ENCODE measurements around the gene ZNF607. TPM values are rescaled to one million over a fixed set of nuclear protein-coding genes. Genes with fewer than 3 reads are reported as not detected.

Gene ZNF607
- total RNA-seq, 1 donor from 2014 or later = 3.9 TPM

GRCh38 chr19:37655689-37656371 is 63.7 kb downstream of the ZNF607 start:
- peak; percentile 28 for DNase-seq (ENCODE audit: low read depth)
- Histone ChIP-seq H3K4me3 (ENCODE audit: low read depth, low read length) (peak overlapping the region; percentile 69), H3K36me3 (ENCODE audit: control insufficient read depth, insufficient read depth, low read length) (no peaks in the 10 kb centered on the region), H3K27me3 (ENCODE audit: control insufficient read depth, insufficient read depth, low read length) (no peaks in the 10 kb centered on the region)
- TF ChIP-seq, protein P1, sequence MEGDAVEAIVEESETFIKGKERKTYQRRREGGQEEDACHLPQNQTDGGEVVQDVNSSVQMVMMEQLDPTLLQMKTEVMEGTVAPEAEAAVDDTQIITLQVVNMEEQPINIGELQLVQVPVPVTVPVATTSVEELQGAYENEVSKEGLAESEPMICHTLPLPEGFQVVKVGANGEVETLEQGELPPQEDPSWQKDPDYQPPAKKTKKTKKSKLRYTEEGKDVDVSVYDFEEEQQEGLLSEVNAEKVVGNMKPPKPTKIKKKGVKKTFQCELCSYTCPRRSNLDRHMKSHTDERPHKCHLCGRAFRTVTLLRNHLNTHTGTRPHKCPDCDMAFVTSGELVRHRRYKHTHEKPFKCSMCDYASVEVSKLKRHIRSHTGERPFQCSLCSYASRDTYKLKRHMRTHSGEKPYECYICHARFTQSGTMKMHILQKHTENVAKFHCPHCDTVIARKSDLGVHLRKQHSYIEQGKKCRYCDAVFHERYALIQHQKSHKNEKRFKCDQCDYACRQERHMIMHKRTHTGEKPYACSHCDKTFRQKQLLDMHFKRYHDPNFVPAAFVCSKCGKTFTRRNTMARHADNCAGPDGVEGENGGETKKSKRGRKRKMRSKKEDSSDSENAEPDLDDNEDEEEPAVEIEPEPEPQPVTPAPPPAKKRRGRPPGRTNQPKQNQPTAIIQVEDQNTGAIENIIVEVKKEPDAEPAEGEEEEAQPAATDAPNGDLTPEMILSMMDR (IDR thresholded peaks at IDR 0.05; ENCODE audit: insufficient read depth, low read length, poor library complexity, severe bottlenecking) = no peak

DNA sequence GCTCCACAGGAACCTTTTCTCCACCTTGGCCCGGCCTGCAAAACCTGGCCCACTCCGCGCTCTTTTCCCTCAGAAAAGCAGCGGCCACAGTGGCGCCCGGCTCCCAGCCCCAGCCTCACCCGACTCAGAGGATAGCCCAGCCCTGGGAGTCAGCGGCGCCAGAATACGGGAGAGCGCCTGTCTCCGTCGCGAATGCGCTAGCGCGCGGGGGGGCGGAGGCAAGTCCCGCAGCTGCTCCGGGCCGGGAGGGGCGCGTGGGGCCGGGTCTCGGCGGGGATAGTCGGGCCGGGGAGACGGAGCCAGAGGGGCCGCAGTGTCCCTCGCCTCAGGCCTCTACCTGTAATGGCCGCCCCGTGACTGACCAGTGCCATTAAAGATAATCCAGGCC is 64.3 kb downstream of the ZNF607 start, which contains the start of gene ZFP30:
TSS of gene ZFP30 (minus strand) at position 165 of the 388 bp plus-strand sequence. CDS start 7,643 bp downstream, outside the sequence.
- TF ChIP-seq, protein P1 (IDR thresholded peaks at IDR 0.05; ENCODE audit: insufficient read depth, low read length, poor library complexity, severe bottlenecking) = no peak
- Histone ChIP-seq H3K4me3 (ENCODE audit: low read depth, low read length) (peak within 1 kb of the TSS; percentile 69), H3K27me3 (ENCODE audit: control insufficient read depth, insufficient read depth, low read length) (no peaks in the 10 kb centered on the region), H3K36me3 (ENCODE audit: control insufficient read depth, insufficient read depth, low read length) (no peaks in the 10 kb centered on the region)
- DNase-seq (ENCODE audit: low read depth) = peak; percentile 26

DNA sequence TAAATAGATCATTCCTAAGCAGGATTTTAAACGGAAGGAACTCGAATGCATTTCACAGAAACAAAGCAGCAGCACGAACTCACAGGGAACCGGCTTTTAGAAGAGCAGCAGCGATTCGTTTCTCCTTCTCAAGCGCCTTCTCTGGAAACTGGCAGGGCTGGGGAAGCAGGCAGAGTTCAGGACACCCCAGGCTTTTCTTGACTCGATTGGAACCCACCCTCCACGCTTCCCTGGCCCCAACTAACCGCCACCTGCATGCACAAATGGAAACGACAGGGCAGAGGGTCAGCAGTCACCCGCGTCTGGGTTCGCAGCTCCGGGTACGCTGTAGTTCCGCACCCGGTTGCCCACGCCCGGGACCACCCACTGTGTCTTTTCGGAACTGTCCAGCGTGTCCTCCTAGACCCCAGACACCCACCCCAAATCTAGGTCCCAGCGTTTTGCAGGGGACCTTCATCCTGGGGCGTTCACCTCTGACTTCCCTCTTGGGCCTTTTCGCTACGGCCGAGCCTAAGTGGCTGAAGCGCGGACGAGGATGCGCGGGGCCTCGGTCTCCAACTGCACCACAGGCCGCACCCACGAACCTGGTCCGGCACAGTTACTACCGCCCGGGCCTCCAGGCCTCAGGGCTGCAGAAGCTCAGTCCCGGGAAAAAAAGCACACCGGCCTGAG is 64.8 kb downstream of the ZNF607 start:
- Histone ChIP-seq H3K36me3 (ENCODE audit: control insufficient read depth, insufficient read depth, low read length) (no peaks in the 10 kb centered on the region), H3K4me3 (ENCODE audit: low read depth, low read length) (peak overlapping the region; percentile 69), H3K27me3 (ENCODE audit: control insufficient read depth, insufficient read depth, low read length) (no peaks in the 10 kb centered on the region)
- no peak for DNase-seq (ENCODE audit: low read depth)
- TF ChIP-seq, protein P1 (IDR thresholded peaks at IDR 0.05; ENCODE audit: insufficient read depth, low read length, poor library complexity, severe bottlenecking) = no peak

DNA sequence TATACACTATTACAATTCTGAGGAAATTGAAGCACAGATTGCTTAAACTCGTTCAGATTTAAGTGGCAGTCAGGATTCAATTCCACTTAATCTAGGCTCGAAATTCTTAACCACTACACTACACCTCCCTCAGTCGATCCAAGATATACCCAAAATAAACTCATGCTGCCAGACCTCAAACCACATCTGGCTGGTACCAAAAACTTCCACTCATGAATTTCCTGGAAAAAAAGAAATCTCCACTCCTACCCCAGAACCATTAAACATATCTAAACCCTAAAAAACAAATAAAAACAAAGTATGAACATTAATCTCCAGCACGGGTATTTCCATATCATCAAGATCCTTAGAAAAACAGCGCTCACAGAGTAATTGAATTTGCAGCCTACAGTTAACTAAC is 65.4 kb downstream of the ZNF607 start:
- TF ChIP-seq, protein P1 (IDR thresholded peaks at IDR 0.05; ENCODE audit: insufficient read depth, low read length, poor library complexity, severe bottlenecking) = no peak
- DNase-seq (ENCODE audit: low read depth) = no peak
- Histone ChIP-seq H3K4me3 (ENCODE audit: low read depth, low read length) (peak overlapping the region; percentile 69), H3K27me3 (ENCODE audit: control insufficient read depth, insufficient read depth, low read length) (no peaks in the 10 kb centered on the region), H3K36me3 (ENCODE audit: control insufficient read depth, insufficient read depth, low read length) (no peaks in the 10 kb centered on the region)

Other genes with a start within 250 kb of the ZNF607 start
- 3.4 and 7.7 TPM in 2 replicates for gene ZNF793, start 212.8 kb downstream of the ZNF607 start, total RNA-seq
- gene ZNF571, start 125.0 kb downstream of the ZNF607 start, total RNA-seq = 2.7 and 3.3 TPM in 2 replicates
- gene ZNF540, start 124.9 kb downstream of the ZNF607 start, total RNA-seq = 0.58 and 1.7 TPM in 2 replicates
- gene ZFP30, start 64.3 kb downstream of the ZNF607 start, total RNA-seq = 7.3 and 11.6 TPM in 2 replicates
- gene ZNF573, start 59.8 kb upstream of the ZNF607 start, total RNA-seq = 3.1 and 14.1 TPM in 2 replicates
- under 0.01 TPM in 1 of 2 replicates, not detected in the other for gene WDR87, start 186.8 kb upstream of the ZNF607 start, total RNA-seq
- gene SIPA1L3, start 187.4 kb upstream of the ZNF607 start, total RNA-seq = 40.4 and 46.8 TPM in 2 replicates

All from kidney epithelial cell (primary cell).